ENCODE data around the gene STAM. TPM values are rescaled to one million over a fixed set of nuclear protein-coding genes. Genes with fewer than 3 reads are reported as not detected.

The STAM gene
- total RNA-seq, 6 donors from 2014 or later, result 18.9 to 85.1 (median 31.2) TPM

DNA sequence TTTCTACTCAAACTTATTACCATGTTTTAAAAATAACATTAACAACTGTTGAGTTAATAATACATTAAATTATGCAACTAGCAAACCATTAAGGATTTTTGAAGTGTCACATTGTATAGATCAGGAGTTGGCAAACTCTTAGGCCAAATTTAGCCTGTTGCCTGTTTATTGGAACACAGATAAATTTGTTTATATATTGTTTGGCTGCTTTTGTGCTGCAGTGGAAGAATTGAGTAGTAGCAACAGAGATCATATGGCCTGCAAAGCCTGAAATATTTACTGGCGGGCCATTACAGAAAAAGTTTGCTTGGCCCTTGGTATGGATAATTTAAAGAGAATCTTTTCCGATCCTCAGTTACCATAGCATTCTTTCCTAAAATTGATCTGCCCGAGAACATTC, 57.4 kb downstream of the STAM start:
- no peak overlapping the region for H3K4me3 ChIP-seq
- peaks cover 0 to 75% (median 10%) of the 10 kb centered on the region in 4 donors for H3K36me3 ChIP-seq
- ATAC-seq (ENCODE audit: low FRiP score in 2 of 2), result no peak
- TF ChIP-seq POLR2A (IDR thresholded peaks at IDR 0.05) (no peak), POLR2AphosphoS5 (IDR thresholded peaks at IDR 0.05) (no peak), EP300 (IDR thresholded peaks at IDR 0.05) (no peak)
- TF ChIP-seq, protein P1, sequence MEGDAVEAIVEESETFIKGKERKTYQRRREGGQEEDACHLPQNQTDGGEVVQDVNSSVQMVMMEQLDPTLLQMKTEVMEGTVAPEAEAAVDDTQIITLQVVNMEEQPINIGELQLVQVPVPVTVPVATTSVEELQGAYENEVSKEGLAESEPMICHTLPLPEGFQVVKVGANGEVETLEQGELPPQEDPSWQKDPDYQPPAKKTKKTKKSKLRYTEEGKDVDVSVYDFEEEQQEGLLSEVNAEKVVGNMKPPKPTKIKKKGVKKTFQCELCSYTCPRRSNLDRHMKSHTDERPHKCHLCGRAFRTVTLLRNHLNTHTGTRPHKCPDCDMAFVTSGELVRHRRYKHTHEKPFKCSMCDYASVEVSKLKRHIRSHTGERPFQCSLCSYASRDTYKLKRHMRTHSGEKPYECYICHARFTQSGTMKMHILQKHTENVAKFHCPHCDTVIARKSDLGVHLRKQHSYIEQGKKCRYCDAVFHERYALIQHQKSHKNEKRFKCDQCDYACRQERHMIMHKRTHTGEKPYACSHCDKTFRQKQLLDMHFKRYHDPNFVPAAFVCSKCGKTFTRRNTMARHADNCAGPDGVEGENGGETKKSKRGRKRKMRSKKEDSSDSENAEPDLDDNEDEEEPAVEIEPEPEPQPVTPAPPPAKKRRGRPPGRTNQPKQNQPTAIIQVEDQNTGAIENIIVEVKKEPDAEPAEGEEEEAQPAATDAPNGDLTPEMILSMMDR (IDR thresholded peaks at IDR 0.05), result no peak
- H3K9me3 ChIP-seq, result no peaks in the 10 kb centered on the region
- no peak overlapping the region for H3K27ac ChIP-seq
- H3K4me1 ChIP-seq, result no peaks in the 10 kb centered on the region
- DNase-seq, result no peak
- 91 to 95% methylated on average over 3 of the region's 3 CpGs for WGBS, 2 donors
- no peaks in the 10 kb centered on the region for H3K27me3 ChIP-seq

DNA sequence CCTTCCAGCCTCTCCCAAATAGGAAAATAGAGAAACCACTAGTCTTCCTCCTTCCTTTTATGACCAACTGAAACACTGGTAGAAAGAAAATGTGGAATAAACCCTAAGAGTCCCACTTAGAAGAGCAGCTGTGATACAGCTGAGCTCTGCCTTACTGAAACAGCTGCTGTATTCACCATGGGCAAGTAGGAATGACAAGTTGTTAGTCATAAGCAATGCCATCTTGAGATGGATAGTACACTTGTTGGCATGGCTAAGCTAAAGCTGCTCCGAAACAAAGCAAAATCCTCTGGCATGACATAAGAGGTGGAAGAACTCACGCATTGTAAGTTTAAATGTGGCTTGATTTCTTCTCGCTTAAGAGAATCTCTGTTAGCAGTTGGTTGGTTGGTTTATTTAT, 59.8 kb downstream of the STAM start:
- TF ChIP-seq, protein P1 (IDR thresholded peaks at IDR 0.05), result no peak
- no peak for TF ChIP-seq EP300 (IDR thresholded peaks at IDR 0.05)
- H3K4me3 ChIP-seq, result no peak overlapping the region
- H3K27ac ChIP-seq, result no peak overlapping the region
- no peaks in the 10 kb centered on the region for H3K9me3 ChIP-seq
- H3K4me1 ChIP-seq, result no peaks in the 10 kb centered on the region
- WGBS, 2 donors, result 96 to 98% methylated on average over 3 of the region's 3 CpGs
- ATAC-seq (ENCODE audit: low FRiP score in 2 of 2) (no peak), DNase-seq (no peak)
- H3K27me3 ChIP-seq, result no peaks in the 10 kb centered on the region
- peaks cover 0 to 67% (median 15%) of the 10 kb centered on the region in 4 donors for H3K36me3 ChIP-seq

DNA sequence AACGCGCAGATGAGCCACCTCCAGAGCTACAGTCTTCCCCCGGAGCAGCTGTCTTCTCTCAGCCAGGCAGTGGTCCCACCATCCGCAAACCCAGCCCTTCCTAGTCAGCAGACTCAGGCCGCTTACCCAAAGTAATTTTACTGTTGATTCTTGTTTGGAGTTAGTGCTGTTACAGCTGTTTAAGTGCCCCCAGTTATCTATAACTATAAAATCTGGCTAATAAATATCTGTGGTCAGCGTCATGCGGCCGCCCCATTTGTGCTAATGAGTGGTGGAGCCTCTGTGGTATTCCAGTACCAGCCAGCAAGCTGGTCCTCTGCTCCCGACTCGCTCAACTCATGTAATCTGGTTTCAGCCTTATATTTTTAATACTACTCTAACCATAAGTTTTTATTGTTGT, 64.9 kb downstream of the STAM start:
- Histone ChIP-seq H3K27me3 (no peaks in the 10 kb centered on the region), H3K4me3 (no peak overlapping the region), H3K27ac (no peak overlapping the region), H3K4me1 (peaks cover 0 to 9% (median 4%) of the 10 kb centered on the region in 4 donors), H3K36me3 (peaks cover 3 to 74% (median 29%) of the 10 kb centered on the region in 4 donors), H3K9me3 (no peaks in the 10 kb centered on the region)
- TF ChIP-seq, protein P1 (IDR thresholded peaks at IDR 0.05), result no peak
- TF ChIP-seq POLR2AphosphoS5 (IDR thresholded peaks at IDR 0.05), result no peak
- no peak for TF ChIP-seq EP300 (IDR thresholded peaks at IDR 0.05)
- no peak for TF ChIP-seq POLR2A (IDR thresholded peaks at IDR 0.05)
- WGBS, 2 donors, result 95 to 96% methylated on average over 10 of the region's 10 CpGs
- ATAC-seq (ENCODE audit: low FRiP score in 2 of 2) (no peak), DNase-seq (no peak)

- 55 to 75% methylated on average over 5 of the region's 5 CpGs for WGBS, 2 donors
- no peaks in the 10 kb centered on the region for H3K27me3 ChIP-seq
- ATAC-seq (ENCODE audit: low FRiP score in 2 of 2), result peak in 1 of 2 donors; percentile 78
- H3K9me3 ChIP-seq, result no peaks in the 10 kb centered on the region
- DNase-seq, result no peak
- no peak overlapping the region for H3K4me3 ChIP-seq
- peaks cover 4 to 76% (median 32%) of the 10 kb centered on the region in 4 donors for H3K36me3 ChIP-seq
- no peak overlapping the region for H3K27ac ChIP-seq
- H3K4me1 ChIP-seq, result peaks cover 0 to 9% (median 4%) of the 10 kb centered on the region in 4 donors
- TF ChIP-seq POLR2AphosphoS5 (IDR thresholded peaks at IDR 0.05) (no peak), EP300 (IDR thresholded peaks at IDR 0.05) (no peak), POLR2A (IDR thresholded peaks at IDR 0.05) (no peak)
- TF ChIP-seq, protein P1 (IDR thresholded peaks at IDR 0.05), result no peak
Observed at GRCh38 chr10:17709492-17709891, 65.5 kb downstream of the STAM start.

DNA sequence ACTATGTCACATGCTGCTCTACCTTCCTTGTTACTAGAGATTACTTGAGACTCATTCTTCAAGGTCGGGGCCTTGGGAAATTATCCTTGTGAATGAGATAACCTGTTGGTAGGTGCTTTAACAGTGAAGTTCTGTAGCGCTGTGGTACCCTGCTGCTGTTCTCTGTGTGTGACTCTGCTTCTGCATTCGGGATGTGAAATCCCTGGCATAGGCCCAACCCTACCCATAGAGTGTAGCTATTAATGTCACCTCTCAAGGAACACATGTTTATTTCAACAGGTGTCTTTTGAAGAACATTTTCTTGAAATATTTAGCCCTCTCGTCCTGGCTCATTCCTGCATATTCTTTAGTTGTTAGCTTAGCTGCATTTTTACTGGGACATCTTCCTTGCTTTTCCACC, 66.2 kb downstream of the STAM start:
- TF ChIP-seq POLR2AphosphoS5 (IDR thresholded peaks at IDR 0.05) (no peak), POLR2A (IDR thresholded peaks at IDR 0.05) (no peak), EP300 (IDR thresholded peaks at IDR 0.05) (no peak)
- TF ChIP-seq, protein P1 (IDR thresholded peaks at IDR 0.05), result no peak
- Histone ChIP-seq H3K27ac (no peak overlapping the region), H3K9me3 (no peaks in the 10 kb centered on the region), H3K4me1 (peaks cover 0 to 9% (median 4%) of the 10 kb centered on the region in 4 donors), H3K27me3 (no peaks in the 10 kb centered on the region), H3K36me3 (peaks cover 11 to 76% (median 35%) of the 10 kb centered on the region in 4 donors), H3K4me3 (no peak overlapping the region)
- ATAC-seq (ENCODE audit: low FRiP score in 2 of 2) (peak; percentile 31 to 38), DNase-seq (peak in 1 of 2 donors; percentile 35)
- 60 to 68% methylated on average over 4 of the region's 4 CpGs for WGBS, 2 donors
